ENCODE data around the gene NME1. TPM values are rescaled to one million over a fixed set of nuclear protein-coding genes. Genes with fewer than 3 reads are reported as not detected.

The NME1 gene
- total RNA-seq, 1 donor from 2014 or later: 70.6 TPM

DNA sequence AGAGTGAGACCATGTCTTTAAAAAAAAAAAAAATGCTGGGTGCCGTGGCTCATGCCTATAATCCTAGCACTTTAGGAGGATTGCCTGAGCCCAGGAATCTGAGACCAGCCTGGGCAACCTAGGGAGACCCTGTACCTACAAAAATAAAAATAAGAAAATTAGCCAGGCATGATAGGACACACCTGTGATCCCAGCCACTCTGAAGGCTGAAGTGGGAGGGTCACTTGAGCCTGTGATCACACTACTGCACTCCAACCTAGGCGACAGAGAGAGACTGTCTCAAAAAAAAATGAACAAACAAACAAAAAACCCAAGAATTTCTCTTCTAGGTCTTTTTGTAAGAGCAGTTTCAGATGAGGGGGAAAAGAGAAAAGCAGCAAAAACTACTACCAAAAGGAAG lies 47.5 kb downstream of the NME1 start:
- Histone ChIP-seq H3K9me3 (no peaks in the 10 kb centered on the region), H3K36me3 (peaks cover 56 to 81% of the 10 kb centered on the region in 2 donors), H3K4me1 (no peaks in the 10 kb centered on the region), H3K27me3 (no peaks in the 10 kb centered on the region), H3K4me3 (no peak overlapping the region), H3K27ac (no peak overlapping the region)
- TF ChIP-seq CTCF (IDR thresholded peaks at IDR 0.05): no peak
- intact Hi-C loops (cut with DNase I): no loop called here
- DNase-seq (ENCODE audit: low spot score in 2 of 2): no peak

DNA sequence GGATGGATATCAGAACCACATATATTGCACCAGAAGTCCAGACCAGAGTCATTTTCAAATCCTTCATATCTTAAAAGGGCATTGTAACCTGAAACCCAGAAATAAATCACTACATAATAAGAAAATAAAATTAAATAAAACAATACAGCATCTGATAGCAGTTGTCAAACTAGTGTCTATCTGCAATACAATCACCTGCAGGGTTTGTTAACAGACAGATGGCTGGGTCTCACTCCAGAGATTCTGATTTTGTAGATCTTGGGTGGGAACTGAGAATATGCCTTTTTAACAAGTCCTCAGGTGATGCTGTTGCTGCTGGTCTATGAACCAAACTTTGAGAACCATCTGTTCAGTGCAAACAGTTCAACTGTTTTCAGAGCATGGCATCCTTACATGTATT lies 50.5 kb downstream of the NME1 start:
- Histone ChIP-seq H3K27ac (no peak overlapping the region), H3K4me1 (no peaks in the 10 kb centered on the region), H3K27me3 (no peaks in the 10 kb centered on the region), H3K36me3 (peaks cover 56 to 76% of the 10 kb centered on the region in 2 donors), H3K9me3 (no peaks in the 10 kb centered on the region), H3K4me3 (no peak overlapping the region)
- TF ChIP-seq CTCF (IDR thresholded peaks at IDR 0.05): no peak
- intact Hi-C loops (cut with DNase I): no loop called here
- no peak for DNase-seq (ENCODE audit: low spot score in 2 of 2)

Other genes starting within 250 kb of the NME1 start
- 41.3 TPM for gene SPAG9, start 32.7 kb upstream of the NME1 start, total RNA-seq
- 638 TPM for gene NME2, start 12.9 kb downstream of the NME1 start, total RNA-seq
- 3.6 TPM for gene MBTD1, start 106.5 kb downstream of the NME1 start, total RNA-seq
- 1.8 TPM for gene UTP18, start 107.0 kb downstream of the NME1 start, total RNA-seq

All from ascending aorta (tissue), 2 donors.